ENCODE data around the gene PAFAH1B1.

Gene PAFAH1B1

DNA sequence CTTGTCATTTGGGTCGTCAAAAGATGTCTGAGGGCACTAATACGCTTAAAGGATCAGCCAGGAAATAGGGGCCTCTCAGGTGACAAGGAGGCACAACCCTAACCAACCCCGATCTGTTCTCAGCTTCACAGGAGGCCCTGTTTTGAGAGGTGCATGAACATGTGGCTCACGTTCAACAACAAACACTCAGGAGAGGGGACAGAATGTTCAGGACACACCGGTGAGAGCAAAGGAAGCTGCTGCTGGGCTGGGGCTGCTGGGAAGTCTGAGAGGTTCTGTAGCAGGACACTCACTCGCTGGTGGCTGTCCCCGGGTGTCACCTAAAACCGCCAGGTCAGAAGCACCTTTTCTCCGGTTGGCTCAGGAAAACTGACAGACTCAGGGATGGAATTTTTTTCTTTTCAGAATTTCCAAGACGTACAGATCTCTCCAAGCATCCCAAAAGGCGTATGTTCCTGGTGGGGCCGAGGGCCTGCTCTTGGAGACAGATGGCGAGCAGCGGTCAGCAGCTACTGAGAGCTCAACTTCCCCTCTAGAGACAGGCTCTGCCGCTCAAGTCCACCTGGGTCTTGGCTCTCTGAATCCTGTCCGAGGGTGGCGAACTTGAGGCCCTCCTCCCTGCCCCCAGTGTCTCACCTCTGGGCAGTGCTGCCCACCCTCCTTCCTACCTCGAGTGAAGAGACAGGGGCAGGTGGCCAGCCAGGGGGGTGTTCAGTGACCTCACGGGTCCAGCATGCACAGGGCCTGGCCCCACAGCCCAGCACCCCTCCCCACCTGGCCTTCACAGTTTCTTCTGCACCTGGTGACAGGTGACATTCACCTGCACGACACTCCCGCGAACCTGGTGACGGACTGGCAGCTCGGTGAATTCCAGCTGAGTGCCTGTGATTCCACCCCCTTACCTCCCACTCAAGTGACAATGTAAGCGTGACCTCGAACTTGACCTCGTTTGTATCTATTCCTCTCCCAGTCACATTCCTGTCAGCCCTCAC, 95.2 kb downstream of the PAFAH1B1 start:
- TF ChIP-seq, protein P1, sequence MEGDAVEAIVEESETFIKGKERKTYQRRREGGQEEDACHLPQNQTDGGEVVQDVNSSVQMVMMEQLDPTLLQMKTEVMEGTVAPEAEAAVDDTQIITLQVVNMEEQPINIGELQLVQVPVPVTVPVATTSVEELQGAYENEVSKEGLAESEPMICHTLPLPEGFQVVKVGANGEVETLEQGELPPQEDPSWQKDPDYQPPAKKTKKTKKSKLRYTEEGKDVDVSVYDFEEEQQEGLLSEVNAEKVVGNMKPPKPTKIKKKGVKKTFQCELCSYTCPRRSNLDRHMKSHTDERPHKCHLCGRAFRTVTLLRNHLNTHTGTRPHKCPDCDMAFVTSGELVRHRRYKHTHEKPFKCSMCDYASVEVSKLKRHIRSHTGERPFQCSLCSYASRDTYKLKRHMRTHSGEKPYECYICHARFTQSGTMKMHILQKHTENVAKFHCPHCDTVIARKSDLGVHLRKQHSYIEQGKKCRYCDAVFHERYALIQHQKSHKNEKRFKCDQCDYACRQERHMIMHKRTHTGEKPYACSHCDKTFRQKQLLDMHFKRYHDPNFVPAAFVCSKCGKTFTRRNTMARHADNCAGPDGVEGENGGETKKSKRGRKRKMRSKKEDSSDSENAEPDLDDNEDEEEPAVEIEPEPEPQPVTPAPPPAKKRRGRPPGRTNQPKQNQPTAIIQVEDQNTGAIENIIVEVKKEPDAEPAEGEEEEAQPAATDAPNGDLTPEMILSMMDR (IDR thresholded peaks at IDR 0.05; ENCODE audit: low read depth, low read length): no peak
- in situ Hi-C loops (cut with HindIII; ENCODE audit: low sequenced_read_pairs): no loop called here

DNA sequence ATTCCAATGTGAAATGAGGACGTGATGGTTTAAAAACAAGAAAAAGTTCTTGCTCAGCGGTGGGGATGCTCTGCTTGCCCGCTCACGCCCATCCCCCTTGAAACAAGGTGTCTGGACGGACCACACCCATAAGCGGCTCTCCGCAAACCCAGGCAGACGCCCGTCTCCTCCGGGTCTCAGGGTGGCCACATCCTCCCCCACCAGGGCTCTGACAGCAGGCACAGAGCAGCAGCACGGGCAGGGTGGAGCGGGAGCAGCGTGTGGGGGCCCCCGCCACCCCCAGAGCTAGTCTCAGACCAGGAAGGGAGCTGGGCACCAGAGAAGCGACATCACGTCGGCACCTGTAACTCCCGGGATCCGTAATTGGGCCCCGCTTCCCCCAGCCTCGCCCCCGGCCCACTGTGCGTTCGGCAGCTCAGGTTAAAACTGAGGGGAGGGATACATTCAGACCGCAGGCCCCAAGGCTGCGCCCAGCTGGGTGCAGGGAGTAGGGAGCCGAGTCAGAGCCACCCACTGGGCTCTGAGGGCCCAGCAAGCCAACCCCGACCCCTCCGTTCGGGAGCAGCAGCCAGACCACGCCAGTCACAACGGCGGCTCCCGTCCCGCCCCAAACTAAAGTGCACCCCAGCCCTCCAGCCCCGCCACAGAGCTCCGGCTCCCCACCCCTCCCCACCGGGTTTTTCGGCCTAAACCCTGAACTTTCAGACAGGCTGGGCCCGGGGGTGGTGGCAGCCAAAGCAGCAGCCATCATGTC, 96.1 kb downstream of the PAFAH1B1 start:
- no peak for DNase-seq (ENCODE audit: low read depth, low spot score)
- no peak overlapping the region for H3K4me3 ChIP-seq (ENCODE audit: low read depth, low read length)
- TF ChIP-seq, protein P1 (IDR thresholded peaks at IDR 0.05; ENCODE audit: low read depth, low read length): no peak
- in situ Hi-C loops (cut with HindIII; ENCODE audit: low sequenced_read_pairs): no loop called here

More for the DNA sequence above, 95.2 kb downstream of the PAFAH1B1 start:
- peak; percentile 10 for DNase-seq (ENCODE audit: low read depth, low spot score)
- no peak overlapping the region for H3K4me3 ChIP-seq (ENCODE audit: low read depth, low read length)

DNA sequence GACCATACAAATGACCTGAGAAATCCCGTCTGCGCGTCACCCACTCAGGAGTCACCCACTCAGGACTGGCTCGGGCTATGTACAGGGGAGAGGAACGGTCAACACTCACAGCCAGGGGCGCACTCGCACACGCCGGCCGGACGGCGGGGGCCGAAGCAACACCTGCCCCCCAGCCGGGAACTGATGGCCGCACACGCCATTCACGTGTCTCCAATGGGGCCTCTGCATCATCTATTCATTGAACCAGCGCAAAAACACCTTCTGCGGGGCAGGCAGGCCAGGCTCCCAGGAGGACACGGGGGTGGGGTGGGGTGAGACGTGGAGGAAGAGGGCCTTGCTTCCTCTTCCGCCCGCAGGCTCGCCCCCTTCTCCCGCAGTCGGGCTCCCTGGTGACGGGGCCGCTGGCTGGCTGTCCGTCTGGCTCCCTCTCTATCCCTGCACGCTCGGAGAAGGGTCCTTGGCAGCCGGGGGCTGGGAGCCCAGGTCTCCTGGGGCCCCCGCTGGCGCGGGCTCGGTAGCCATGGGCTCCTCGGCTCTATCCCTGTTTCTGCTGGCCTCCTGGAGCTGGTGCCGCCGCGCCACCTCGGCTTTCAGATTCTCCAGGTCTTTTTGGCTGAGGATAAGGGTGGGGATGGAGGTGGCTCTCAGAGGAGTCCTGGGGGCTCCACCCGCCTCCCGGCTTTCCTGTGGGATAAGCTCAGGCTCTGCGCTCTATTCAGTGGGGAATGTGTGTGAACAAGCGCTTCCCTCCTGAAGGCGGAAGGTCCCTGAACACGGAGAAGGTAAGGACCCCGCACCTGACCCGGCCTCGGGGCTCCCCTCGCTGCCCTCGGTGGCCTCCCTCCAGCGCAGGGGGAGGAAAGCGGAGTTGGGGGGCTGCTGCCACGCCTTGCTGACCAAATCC, 97.0 kb downstream of the PAFAH1B1 start:
- TF ChIP-seq, protein P1 (IDR thresholded peaks at IDR 0.05; ENCODE audit: low read depth, low read length): no peak
- in situ Hi-C loops (cut with HindIII; ENCODE audit: low sequenced_read_pairs): no loop called here
- no peak for DNase-seq (ENCODE audit: low read depth, low spot score)
- H3K4me3 ChIP-seq (ENCODE audit: low read depth, low read length): no peak overlapping the region

DNA sequence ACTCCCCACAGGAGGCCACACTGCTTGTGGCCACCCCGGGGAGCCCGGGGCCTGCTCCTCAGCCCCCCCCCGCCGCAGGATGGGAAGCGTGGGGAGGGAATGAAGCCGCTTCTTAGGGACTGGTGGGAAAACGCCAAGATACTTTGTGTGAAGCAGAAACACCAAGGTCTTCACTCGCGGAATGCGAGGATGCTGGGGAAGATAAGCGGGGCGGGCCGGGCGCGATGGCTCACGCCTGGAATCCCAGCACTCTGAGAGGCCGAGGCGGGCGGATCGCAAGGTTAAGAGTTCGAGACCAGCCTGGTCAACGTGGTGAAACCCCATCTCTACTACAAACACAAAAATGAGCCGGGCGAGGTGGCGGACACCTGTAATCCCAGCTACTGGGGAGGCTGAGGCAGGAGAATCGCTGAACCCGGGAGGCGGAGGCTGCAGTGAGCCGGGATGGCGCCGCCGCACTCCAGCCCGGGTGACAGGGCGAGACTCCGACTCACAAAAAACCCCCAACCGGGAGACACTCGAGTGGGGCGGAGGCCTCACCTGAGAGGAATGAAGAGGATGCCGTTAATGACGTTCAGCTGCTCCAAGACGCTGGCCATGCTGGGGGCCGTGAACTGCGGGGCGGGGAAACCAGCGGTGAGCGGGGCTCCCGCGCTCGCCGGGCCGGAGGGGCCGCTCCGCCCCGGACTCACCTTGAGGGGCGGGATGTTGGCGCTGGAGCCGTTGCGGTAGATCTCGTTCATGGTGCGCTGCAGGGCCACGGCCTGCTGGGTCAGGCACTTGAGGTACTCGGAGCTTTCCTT, 97.8 kb downstream of the PAFAH1B1 start:
- in situ Hi-C loops (cut with HindIII; ENCODE audit: low sequenced_read_pairs): no loop called here
- TF ChIP-seq, protein P1 (IDR thresholded peaks at IDR 0.05; ENCODE audit: low read depth, low read length): no peak
- DNase-seq (ENCODE audit: low read depth, low spot score): no peak
- no peak overlapping the region for H3K4me3 ChIP-seq (ENCODE audit: low read depth, low read length)

DNA sequence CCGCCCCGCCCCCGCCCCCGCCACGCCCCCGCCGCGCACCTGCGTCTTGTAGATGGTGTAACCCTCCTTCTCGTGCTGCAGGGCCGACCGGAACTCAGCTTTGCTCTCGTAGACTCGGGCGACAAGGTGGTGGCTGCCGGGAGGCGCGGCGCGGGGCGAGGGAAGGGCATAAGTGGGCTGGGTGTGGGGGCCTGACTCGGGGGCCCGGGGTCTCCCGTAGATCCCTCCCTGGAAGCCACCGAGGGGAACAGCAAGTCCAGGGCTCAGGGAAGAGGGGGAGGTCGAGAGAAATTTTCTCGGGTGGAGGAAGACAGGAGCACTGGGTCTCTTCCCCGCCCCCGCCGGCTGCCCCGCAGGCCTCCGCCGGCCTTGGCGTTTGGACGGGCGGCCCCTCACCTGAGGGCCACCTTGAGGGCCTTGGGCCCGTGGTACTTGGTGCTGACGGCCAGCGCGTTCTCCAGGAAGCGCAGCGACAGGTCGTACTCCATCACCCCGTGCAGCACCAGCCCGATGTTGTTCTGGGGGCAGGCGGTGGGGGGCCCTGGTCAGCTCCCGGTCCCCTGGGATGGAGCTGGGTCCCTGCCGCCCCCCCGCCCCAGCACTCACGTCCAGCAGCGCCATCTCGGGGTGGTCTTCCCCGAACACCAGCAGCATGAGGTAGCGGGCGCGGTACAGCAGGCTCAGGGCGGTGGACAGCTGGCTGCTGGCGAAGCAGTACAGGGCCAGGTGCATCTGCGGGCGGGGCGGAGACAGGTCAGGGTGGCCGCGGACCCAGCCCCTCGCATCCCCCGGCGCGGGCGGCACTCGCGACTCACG, 98.7 kb downstream of the PAFAH1B1 start:
- TF ChIP-seq, protein P1 (IDR thresholded peaks at IDR 0.05; ENCODE audit: low read depth, low read length): no peak
- H3K4me3 ChIP-seq (ENCODE audit: low read depth, low read length): no peak overlapping the region
- no peak for DNase-seq (ENCODE audit: low read depth, low spot score)
- in situ Hi-C loops (cut with HindIII; ENCODE audit: low sequenced_read_pairs): no loop called here

All from astrocyte of the spinal cord (primary cell).